OCI-LY1 (cell line): Measurements from ENCODE around the gene SELENOV.

Experiments
- CTCF ChIP-seq: fragments of 200-600 bp; sonication (generic), shearing (Covaris generic); IDR thresholded peaks from 2 replicates; pipeline ENCODE4 v1.5.1; 2017; ENCODE audit warnings: mild to moderate bottlenecking, antibody characterized with exemption, low read length, moderate library complexity, mixed read lengths
- EZH2 ChIP-seq: fragments of 200-600 bp; sonication (generic), shearing (Covaris generic); IDR thresholded peaks from 2 replicates; pipeline ENCODE4 v1.8.0; 2017; ENCODE audit warnings: borderline replicate concordance, mixed run types, mild to moderate bottlenecking, antibody characterized with exemption, low read length, moderate library complexity, mixed read lengths

GRCh38 chr19:39492225-39492624, 22.7 kb upstream of the SELENOV start:
- no peak for TF ChIP-seq CTCF
- TF ChIP-seq EZH2 = no peak
